K562 (cell line): Measurements from ENCODE around the gene AIMP1. TPM values are rescaled to one million over a fixed set of nuclear protein-coding genes. Genes with fewer than 3 reads are reported as not detected.

Experiments
- ATAC-seq: fragments of 200-7000 bp; cut with Tn5 transposase; 3 replicates; pipeline ENCODE4 v1.9.1; 2020; ENCODE audit warnings: moderate library complexity
- BruUV-seq: library from RNA; stranded (reverse); fragments of 400-500 nt; replicated peaks from 2 replicates; lab custom pipeline; 2021; lab: Mats Ljungman, UMichigan
- CTCF ChIA-PET: fragments of 300-600 bp; formaldehyde crosslinking; extraction: SDS; loops from one replicate; lab custom pipeline; 2021; ENCODE audit warnings: low intra/inter-chr PET ratio; lab: Yijun Ruan, JAX
- POLR2A ChIA-PET: fragments of 300-600, 350-650 bp; sonication (Branson Sonifier 250); formaldehyde crosslinking; extraction: SDS; loops from one replicate; lab custom pipeline; 2021; ENCODE audit warnings: antibody characterized with exemption, inconsistent platforms; lab: Yijun Ruan, JAX
- DNase-seq, 4 experiments: peaks; one replicate each; pipeline versions ENCODE4 v3.0.0 to v3.0.0-alpha.2; 2011 to 2018; ENCODE audit warnings: low spot score in 3 of 4, mixed read lengths in 3 of 4; ENCODE audit errors: extremely low read depth in 1 of 4
- FAIRE-seq: peaks from 2 replicates; lab custom pipeline; 2011; peaks lifted over from hg19 to GRCh38; lab: Jason Lieb, UNC
- H2AFZ ChIP-seq: 2 replicates; pipeline ENCODE4 v1.6.0; 2011; ENCODE audit warnings: low read depth, low read length, control low read depth, inconsistent platforms
- H3K27ac ChIP-seq: fragments of 200-600 bp; 3 replicates; pipeline ENCODE4 v1.8.0; 2011; ENCODE audit warnings: low read depth, mild to moderate bottlenecking, control low read depth, inconsistent platforms, low read length, moderate library complexity, mixed read lengths; ENCODE audit errors: extremely low read depth
- H3K27me3 ChIP-seq, 2 experiments: fragments of 300-600 bp in 1 of 2; 2 replicates in 1 of 2; 3 replicates in 1 of 2; pipeline versions ENCODE4 v1.6.0 to v1.8.0; 2011; ENCODE audit warnings: inconsistent platforms in 2 of 2, low read length in 2 of 2, mild to moderate bottlenecking in 1 of 2, mixed read lengths in 1 of 2, moderate library complexity in 1 of 2; ENCODE audit not compliant: control insufficient read depth in 2 of 2, insufficient read depth in 2 of 2
- H3K36me3 ChIP-seq: fragments of 300-600 bp; 3 replicates; pipeline ENCODE4 v1.8.0; 2011; ENCODE audit warnings: mild to moderate bottlenecking, low read length, inconsistent platforms; ENCODE audit not compliant: control insufficient read depth, insufficient read depth
- H3K4me1 ChIP-seq, 2 experiments: fragments of 200-600 bp in 1 of 2; replicated peaks in 1 of 2; 2 replicates in 1 of 2; 3 replicates in 1 of 2; pipeline versions ENCODE4 v1.5.1 to v1.8.0; 2011; ENCODE audit warnings: inconsistent platforms in 2 of 2, low read length in 2 of 2, mild to moderate bottlenecking in 1 of 2, mixed read lengths in 1 of 2, moderate library complexity in 1 of 2; ENCODE audit not compliant: control insufficient read depth in 2 of 2, insufficient read depth in 2 of 2
- H3K4me2 ChIP-seq: 2 replicates; pipeline ENCODE4 v1.6.1; 2011; ENCODE audit warnings: low read length, control low read depth, inconsistent platforms, mixed read lengths; ENCODE audit not compliant: insufficient read depth
- H3K4me3 ChIP-seq: fragments of 200-600 bp; sonication (generic), shearing (Covaris generic); 2 replicates; pipeline ENCODE4 v1.5.1; 2016; ENCODE audit warnings: control low read depth, inconsistent platforms
- H3K79me2 ChIP-seq: fragments of 200-600 bp; 3 replicates; pipeline ENCODE4 v1.8.0; 2011; ENCODE audit warnings: low read length, inconsistent platforms; ENCODE audit not compliant: control insufficient read depth, insufficient read depth
- H3K9ac ChIP-seq, 2 experiments: 2 replicates each; pipeline versions ENCODE4 v1.6.0 to v1.6.1; 2011; ENCODE audit warnings: low read depth in 2 of 2, low read length in 2 of 2, control low read depth in 1 of 2, inconsistent platforms in 1 of 2, mild to moderate bottlenecking in 1 of 2, mixed read lengths in 1 of 2; ENCODE audit not compliant: insufficient read depth in 1 of 2
- H3K9me1 ChIP-seq: one replicate; pipeline ENCODE4 v1.6.0; 2011; ENCODE audit warnings: inconsistent platforms, mild to moderate bottlenecking, low read length, moderate library complexity; ENCODE audit not compliant: control insufficient read depth, insufficient read depth
- H3K9me3 ChIP-seq: replicated peaks from 2 replicates; pipeline ENCODE4 v1.5.1; 2011; ENCODE audit warnings: low read depth, low read length, inconsistent platforms; ENCODE audit not compliant: control insufficient read depth, insufficient read depth
- H4K20me1 ChIP-seq: replicated peaks from 2 replicates; pipeline ENCODE4 v1.6.1; 2011; ENCODE audit warnings: low read length, inconsistent platforms, mixed read lengths; ENCODE audit not compliant: control insufficient read depth, insufficient read depth
- CBFA2T3 ChIP-seq: fragments of 450-650 bp; IDR thresholded peaks from 2 replicates; pipeline ENCODE4 v1.6.1; 2017
- CBX5 ChIP-seq: IDR thresholded peaks from 2 replicates; pipeline ENCODE4 v1.6.1; 2014; ENCODE audit warnings: low read depth, borderline replicate concordance
- DLX4 ChIP-seq: fragments of 250-450 bp; sonication (Bioruptor Pico); IDR thresholded peaks from 2 replicates; pipeline ENCODE4 v1.6.1; 2021; ENCODE audit warnings: mild to moderate bottlenecking
- IRF1 ChIP-seq: sonication (generic); formaldehyde crosslinking; IDR thresholded peaks from 2 replicates; pipeline ENCODE4 v1.8.0; 2022; ENCODE audit warnings: missing genetic modification reagents, mild to moderate bottlenecking, borderline replicate concordance
- NCOA6 ChIP-seq: fragments of 450-650 bp; IDR thresholded peaks from 2 replicates; pipeline ENCODE4 v1.6.1; 2017; ENCODE audit warnings: mild to moderate bottlenecking
- SNAPC5 ChIP-seq: fragments of 250-450 bp; sonication (Bioruptor Pico); IDR thresholded peaks from 2 replicates; pipeline ENCODE4 v1.8.0; 2021; ENCODE audit warnings: moderate library complexity, mild to moderate bottlenecking, inconsistent platforms
- YY1 ChIP-seq, 3 experiments: IDR thresholded peaks; 2 replicates each; pipeline ENCODE4 v1.6.1; 2011; ENCODE audit warnings: low read length in 2 of 3, mild to moderate bottlenecking in 2 of 3, moderate library complexity in 2 of 3, borderline replicate concordance in 1 of 3, control low read depth in 1 of 3, low read depth in 1 of 3; ENCODE audit not compliant: insufficient read depth in 3 of 3, insufficient replicate concordance in 2 of 3, control insufficient read depth in 1 of 3, insufficient read length in 1 of 3; ENCODE audit errors: extremely low read depth in 1 of 3
- ZNF174 ChIP-seq: fragments of 250-450 bp; sonication (Bioruptor Pico); IDR thresholded peaks from 2 replicates; pipeline ENCODE4 v1.4.0; 2020; ENCODE audit warnings: mild to moderate bottlenecking
- ZNF212 ChIP-seq: fragments of 450-650 bp; formaldehyde crosslinking; IDR thresholded peaks from 2 replicates; pipeline ENCODE4 v1.4.0; 2020; ENCODE audit warnings: mild to moderate bottlenecking
- ZNF3 ChIP-seq: fragments of 250-450 bp; sonication (Bioruptor Pico); IDR thresholded peaks from 2 replicates; pipeline ENCODE4 v1.5.0; 2021; ENCODE audit warnings: mild to moderate bottlenecking, moderate library complexity
- ZNF347 ChIP-seq: fragments of 450-650 bp; formaldehyde crosslinking; IDR thresholded peaks from 2 replicates; pipeline ENCODE4 v1.4.0; 2020; ENCODE audit warnings: low read depth, mild to moderate bottlenecking, moderate library complexity
- ZNF398 ChIP-seq: fragments of 250-450 bp; sonication (Bioruptor Pico); IDR thresholded peaks from 2 replicates; pipeline ENCODE4 v1.8.0; 2021; ENCODE audit warnings: moderate library complexity, mild to moderate bottlenecking, inconsistent platforms
- ZNF57 ChIP-seq: fragments of 450-650 bp; formaldehyde crosslinking; IDR thresholded peaks from 2 replicates; pipeline ENCODE4 v1.4.0; 2020; ENCODE audit warnings: mild to moderate bottlenecking, moderate library complexity
- ZNF699 ChIP-seq: fragments of 250-450 bp; sonication (Bioruptor Pico); IDR thresholded peaks from 2 replicates; pipeline ENCODE4 v1.8.0; 2021; ENCODE audit warnings: mild to moderate bottlenecking, moderate library complexity; ENCODE audit not compliant: insufficient replicate concordance
- WGBS: fragments of 100-300 bp; shearing (Covaris generic); methylation state at CpG from one replicate; pipeline ENCODE4 v1.1.6; 2016; ENCODE audit warnings: low coverage, mixed read lengths; ENCODE audit not compliant: insufficient coverage; ENCODE audit errors: missing lambda C conversion rate; 5-methylcytosine and 5-hydroxymethylcytosine counted together
- in situ Hi-C: fragments of 300-500 bp; cut with MboI; formaldehyde crosslinking; loops from 4 replicates; pipeline ENCODE4 v1.15.0; 2018; ENCODE audit warnings: inconsistent platforms, mixed read lengths
- intact Hi-C: fragments of 100-400 bp; cut with micrococcal nuclease; formaldehyde crosslinking; loops from 2 replicates; pipeline ENCODE4 v1.14.2; 2022
- polyA plus RNA-seq, 8 experiments: library from polyadenylated mRNA; depleted of rRNA in 4 of 8; stranded (reverse) in 5 of 8; unstranded in 3 of 8; fragments of >200 nt; fragmentation: Nextera tagmentation in 2 of 8; fragmentation: Illumina TruSeq in 1 of 8; extraction: Ambion mirVana in 2 of 8; extraction: Trizol in 1 of 8; gene quantifications; 2 replicates each; pipeline versions ENCODE4 v1.2.1 to v1.2.3, GENCODE V29; 2011 to 2014; ENCODE audit warnings: inconsistent platforms in 1 of 8, missing spikeins in 1 of 8
- total RNA-seq, 7 experiments: library from RNA; depleted of rRNA in 6 of 7; stranded (reverse); fragments of >200 nt in 6 of 7; fragmentation: Illumina TruSeq in 2 of 7; extraction: Trizol in 2 of 7; gene quantifications; 2 replicates each; pipeline versions ENCODE4 v1.2.1 to v1.2.3, GENCODE V29; 2011 to 2021; ENCODE audit warnings: low replicate concordance in 1 of 7
- TF ChIP-seq, protein P1 (sequence below): fragments of 250-450 bp; sonication (Bioruptor Pico); IDR thresholded peaks from 2 replicates; pipeline ENCODE4 v1.8.0; 2022; ENCODE audit warnings: moderate library complexity, mild to moderate bottlenecking, inconsistent platforms
- TF ChIP-seq, protein P2 (sequence below): fragments of 250-450 bp; sonication (Bioruptor Pico); IDR thresholded peaks from 2 replicates; pipeline ENCODE4 v1.4.0; 2020; ENCODE audit warnings: mild to moderate bottlenecking, moderate library complexity
- TF ChIP-seq, protein P3 (sequence below): sonication (generic); formaldehyde crosslinking; IDR thresholded peaks from 2 replicates; pipeline ENCODE4 v1.8.0; 2022; ENCODE audit warnings: missing genetic modification reagents, mild to moderate bottlenecking, moderate library complexity, borderline replicate concordance

The AIMP1 gene
- total and polyA plus RNA-seq, 9 of the 15 experiments (the other 6 are each of a cell fraction or from before 2014, with no cell fraction given), result 39.9 to 141 (median 70.1) TPM

GRCh38 chr4:106286611-106287010 is 29.7 kb upstream of the AIMP1 start:
- Histone ChIP-seq H3K9ac (no peak overlapping the region), H2AFZ (no peak overlapping the region), H3K4me3 (no peak overlapping the region), H3K9me1 (no peaks in the 10 kb centered on the region), H3K27ac (no peak overlapping the region), H3K4me1 (0 out of 5 replicates have a peak, but pooled peaks cover 0 to 4% of the 10 kb centered on the region in 2 experiments), H3K4me2 (no peak overlapping the region), H3K9me3 (no peaks in the 10 kb centered on the region), H3K36me3 (peaks cover 15% of the 10 kb centered on the region; the same call in 1 of the 3 replicates), H3K79me2 (no peaks in the 10 kb centered on the region), H4K20me1 (no peaks in the 10 kb centered on the region), H3K27me3 (no peaks in the 10 kb centered on the region)
- in situ Hi-C loops, result no loop called here
- DNase-seq (no peak), FAIRE-seq (no peak), ATAC-seq (no peak)
- POLR2A ChIA-PET, result no interaction called here
- BruUV-seq, result no TSS peak
- TF ChIP-seq YY1 (IDR thresholded peaks at IDR 0.05; ENCODE audit: borderline replicate concordance in 1 of 3, control insufficient read depth in 1 of 3, extremely low read depth in 1 of 3, insufficient read depth in 3 of 3, insufficient read length in 1 of 3, insufficient replicate concordance in 2 of 3, low read depth in 1 of 3, low read length in 2 of 3), result no peak
- no peak for TF ChIP-seq ZNF3 (CRISPR knock-in tag)
- TF ChIP-seq DLX4 (CRISPR knock-in tag), result no peak
- TF ChIP-seq NCOA6, result no peak
- TF ChIP-seq, protein P1, sequence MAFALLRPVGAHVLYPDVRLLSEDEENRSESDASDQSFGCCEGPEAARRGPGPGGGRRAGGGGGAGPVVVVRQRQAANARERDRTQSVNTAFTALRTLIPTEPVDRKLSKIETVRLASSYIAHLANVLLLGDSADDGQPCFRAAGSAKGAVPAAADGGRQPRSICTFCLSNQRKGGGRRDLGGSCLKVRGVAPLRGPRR, result no peak
- TF ChIP-seq IRF1 (CRISPR knock-in tag), result no peak
- TF ChIP-seq ZNF212 (CRISPR knock-in tag), result no peak
- no peak for TF ChIP-seq ZNF174 (CRISPR knock-in tag)
- TF ChIP-seq ZNF398 (CRISPR knock-in tag), result no peak
- TF ChIP-seq SNAPC5 (CRISPR knock-in tag), result no peak
- no peak for TF ChIP-seq CBX5
- TF ChIP-seq, protein P2, sequence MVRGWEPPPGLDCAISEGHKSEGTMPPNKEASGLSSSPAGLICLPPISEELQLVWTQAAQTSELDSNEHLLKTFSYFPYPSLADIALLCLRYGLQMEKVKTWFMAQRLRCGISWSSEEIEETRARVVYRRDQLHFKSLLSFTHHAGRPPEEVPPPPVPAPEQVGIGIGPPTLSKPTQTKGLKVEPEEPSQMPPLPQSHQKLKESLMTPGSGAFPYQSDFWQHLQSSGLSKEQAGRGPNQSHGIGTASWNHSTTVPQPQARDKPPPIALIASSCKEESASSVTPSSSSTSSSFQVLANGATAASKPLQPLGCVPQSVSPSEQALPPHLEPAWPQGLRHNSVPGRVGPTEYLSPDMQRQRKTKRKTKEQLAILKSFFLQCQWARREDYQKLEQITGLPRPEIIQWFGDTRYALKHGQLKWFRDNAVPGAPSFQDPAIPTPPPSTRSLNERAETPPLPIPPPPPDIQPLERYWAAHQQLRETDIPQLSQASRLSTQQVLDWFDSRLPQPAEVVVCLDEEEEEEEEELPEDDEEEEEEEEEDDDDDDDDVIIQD, result no peak
- no peak for TF ChIP-seq ZNF347 (CRISPR knock-in tag)
- TF ChIP-seq, protein P3, sequence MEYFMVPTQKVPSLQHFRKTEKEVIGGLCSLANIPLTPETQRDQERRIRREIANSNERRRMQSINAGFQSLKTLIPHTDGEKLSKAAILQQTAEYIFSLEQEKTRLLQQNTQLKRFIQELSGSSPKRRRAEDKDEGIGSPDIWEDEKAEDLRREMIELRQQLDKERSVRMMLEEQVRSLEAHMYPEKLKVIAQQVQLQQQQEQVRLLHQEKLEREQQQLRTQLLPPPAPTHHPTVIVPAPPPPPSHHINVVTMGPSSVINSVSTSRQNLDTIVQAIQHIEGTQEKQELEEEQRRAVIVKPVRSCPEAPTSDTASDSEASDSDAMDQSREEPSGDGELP, result no peak
- TF ChIP-seq ZNF699, result no peak
- no peak for TF ChIP-seq ZNF57
- no peak for TF ChIP-seq CBFA2T3
- CTCF ChIA-PET, result no interaction called here
- 95% methylated on average over 7 of the region's 8 CpGs for WGBS
- intact Hi-C loops, result no loop called here
